ENCODE results near the gene NUDT5. TPM values are rescaled to one million over a fixed set of nuclear protein-coding genes. Genes with fewer than 3 reads are reported as not detected.
"Not testable (repeated sequence)": the region's sequence is repeated elsewhere in the genome, so short reads cannot be mapped to it uniquely, and the experiment has no call there.

The NUDT5 gene
- polyA plus RNA-seq, 4 donors, result 71.6 to 76.1 (median 73.6) TPM

- DNase-seq (ENCODE audit: low read depth in 4 of 4, low spot score in 3 of 4), result no peak
Observed at GRCh38 chr10:12207114-12207513, 11.4 kb upstream of the NUDT5 start.

DNA sequence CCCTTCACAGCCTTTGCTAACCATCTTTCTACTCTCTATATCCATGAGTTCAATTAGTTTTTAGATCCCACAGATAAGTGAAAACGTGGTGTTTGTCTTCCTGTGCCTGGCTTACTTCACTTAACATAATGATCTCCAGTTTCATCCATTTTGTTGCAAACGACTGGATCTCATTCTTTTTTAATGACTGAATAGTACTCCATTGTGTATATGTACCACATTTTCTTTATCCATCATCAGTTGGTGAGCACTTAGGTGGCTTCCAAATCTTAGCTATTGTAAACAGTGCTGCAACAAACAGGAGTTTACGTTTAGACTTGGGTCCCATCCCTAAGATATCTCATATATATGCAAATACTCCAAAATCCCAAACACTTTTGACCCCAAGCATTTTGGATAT lies 9.4 kb upstream of the NUDT5 start:
- DNase-seq (ENCODE audit: low read depth in 4 of 4, low spot score in 3 of 4), result no peak

DNA sequence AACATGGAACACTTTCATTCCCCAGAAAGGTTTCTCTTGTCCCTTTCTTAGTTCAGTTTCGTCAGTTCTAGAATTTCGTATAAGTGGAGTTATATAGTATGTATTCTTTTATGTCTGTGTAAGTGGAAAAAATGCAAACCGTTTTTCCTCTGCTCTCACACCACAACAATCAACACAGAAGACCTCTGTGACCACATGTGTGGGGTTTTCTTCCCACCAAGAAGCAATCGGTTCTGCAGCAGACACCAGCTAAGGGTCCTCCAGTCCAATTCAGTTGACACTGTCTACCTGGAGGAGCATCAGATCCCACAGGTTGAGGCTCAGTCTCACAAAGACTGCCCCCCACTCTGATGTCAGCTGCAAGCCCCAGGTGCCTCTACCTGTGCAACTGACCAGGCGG lies 6.5 kb upstream of the NUDT5 start:
- DNase-seq (ENCODE audit: low read depth in 4 of 4, low spot score in 3 of 4), result no peak

DNA sequence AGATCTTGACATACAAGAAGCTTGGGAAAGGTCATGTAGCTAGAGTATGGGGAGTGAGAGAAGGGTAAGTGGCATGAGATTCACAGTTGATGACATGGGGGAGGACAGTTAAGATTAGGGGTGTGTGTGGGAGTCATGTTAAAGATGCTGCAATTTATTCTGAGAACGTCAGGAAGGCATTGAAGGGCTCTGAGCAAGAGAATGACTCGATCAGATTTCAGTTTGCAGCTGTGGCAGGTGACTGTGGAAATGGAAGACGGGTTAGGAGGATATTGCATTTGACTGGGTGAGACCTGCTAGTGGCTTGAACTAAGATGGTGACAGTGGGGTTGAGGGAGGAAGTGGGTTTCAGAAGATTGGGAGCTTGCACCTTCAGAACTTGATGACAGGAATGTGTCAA lies 5.9 kb upstream of the NUDT5 start:
- DNase-seq (ENCODE audit: low read depth in 4 of 4, low spot score in 3 of 4), result no peak

DNA sequence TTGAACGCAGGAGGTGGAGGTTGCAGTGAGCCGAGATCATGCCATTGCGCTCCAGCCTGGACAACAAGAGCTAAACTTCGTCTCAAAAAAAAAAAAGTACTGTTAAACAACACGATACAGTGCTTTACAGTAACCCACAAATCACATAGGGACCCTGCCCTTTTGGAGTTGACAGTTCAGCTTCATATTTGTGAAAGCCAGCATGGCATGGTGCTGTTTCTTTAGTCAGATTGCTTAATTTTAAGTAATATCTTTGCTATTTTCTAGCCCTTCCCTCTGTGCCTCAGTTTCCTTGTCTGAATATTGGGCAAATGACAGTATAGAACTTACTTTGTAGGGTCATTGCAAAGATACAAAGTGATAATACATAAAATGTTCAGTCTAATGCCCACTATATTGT lies 5.2 kb upstream of the NUDT5 start:
- no peak for DNase-seq (ENCODE audit: low read depth in 4 of 4, low spot score in 3 of 4)

DNA sequence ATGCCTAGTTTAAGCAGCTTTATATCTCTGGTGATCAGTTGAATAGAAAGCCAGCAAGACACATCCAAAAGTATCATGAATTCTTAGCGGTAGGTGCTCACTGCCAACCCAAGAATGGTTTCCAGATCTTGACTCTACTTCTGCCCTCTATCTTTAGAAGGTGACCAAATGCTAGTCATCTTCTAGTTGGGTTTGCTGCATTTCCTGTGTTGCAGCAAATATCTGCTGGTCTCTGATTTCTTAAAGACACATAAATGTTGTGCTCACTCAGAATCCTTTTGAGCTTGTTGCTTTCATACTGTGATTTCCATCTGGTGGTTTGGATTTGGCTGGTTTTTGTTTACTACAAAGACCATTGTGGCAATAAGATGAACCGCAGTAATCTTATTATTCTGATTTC lies 2.5 kb upstream of the NUDT5 start:
- no peak for DNase-seq (ENCODE audit: low read depth in 4 of 4, low spot score in 3 of 4)

DNA sequence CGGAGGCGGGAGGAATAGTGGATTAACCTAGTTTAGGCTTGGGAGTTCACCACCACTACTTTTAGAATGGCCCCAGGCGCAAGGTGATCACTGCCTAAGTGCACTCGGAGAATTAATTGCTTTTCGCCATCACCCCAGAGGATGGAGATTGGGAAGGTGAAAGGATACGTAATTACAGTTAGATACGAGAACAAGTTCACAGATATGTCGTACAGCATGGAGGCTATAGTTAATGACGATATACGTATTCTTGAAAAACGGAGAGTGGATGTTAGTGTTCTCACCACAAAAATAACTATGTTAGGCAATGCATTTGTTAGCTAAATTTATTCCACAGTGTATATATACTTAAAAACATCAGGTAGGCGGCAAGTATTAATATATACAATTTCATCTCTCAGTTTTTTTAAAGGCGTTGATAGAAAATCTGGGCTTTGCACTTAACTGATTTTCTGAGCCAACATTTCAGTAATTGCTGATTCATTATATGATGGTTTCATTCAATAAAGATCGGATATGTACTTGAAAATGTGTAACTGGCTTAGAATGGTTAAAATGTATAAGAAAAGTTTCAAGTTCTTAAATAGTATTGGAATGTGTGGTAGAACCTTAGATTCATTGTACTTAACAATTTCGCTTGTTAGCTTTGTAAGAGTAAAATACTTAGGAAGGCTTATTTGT lies 980 bp upstream of the NUDT5 start:
- no peak for DNase-seq (ENCODE audit: low read depth in 4 of 4, low spot score in 3 of 4)

GRCh38 chr10:12195281-12195602 lies 449 bp downstream of the NUDT5 start:
- no peak for DNase-seq (ENCODE audit: low read depth in 4 of 4, low spot score in 3 of 4)

- DNase-seq (ENCODE audit: low read depth in 4 of 4, low spot score in 3 of 4), result no peak
Observed at GRCh38 chr10:12194752-12195271, 879 bp downstream of the NUDT5 start.

- no peak for DNase-seq (ENCODE audit: low read depth in 4 of 4, low spot score in 3 of 4)
Observed at GRCh38 chr10:12193193-12193592, 2.5 kb downstream of the NUDT5 start.

GRCh38 chr10:12191715-12192114 lies 4.0 kb downstream of the NUDT5 start:
- no peak for DNase-seq (ENCODE audit: low read depth in 4 of 4, low spot score in 3 of 4)

GRCh38 chr10:12189426-12189825 lies 6.3 kb downstream of the NUDT5 start:
- no peak for DNase-seq (ENCODE audit: low read depth in 4 of 4, low spot score in 3 of 4)

DNA sequence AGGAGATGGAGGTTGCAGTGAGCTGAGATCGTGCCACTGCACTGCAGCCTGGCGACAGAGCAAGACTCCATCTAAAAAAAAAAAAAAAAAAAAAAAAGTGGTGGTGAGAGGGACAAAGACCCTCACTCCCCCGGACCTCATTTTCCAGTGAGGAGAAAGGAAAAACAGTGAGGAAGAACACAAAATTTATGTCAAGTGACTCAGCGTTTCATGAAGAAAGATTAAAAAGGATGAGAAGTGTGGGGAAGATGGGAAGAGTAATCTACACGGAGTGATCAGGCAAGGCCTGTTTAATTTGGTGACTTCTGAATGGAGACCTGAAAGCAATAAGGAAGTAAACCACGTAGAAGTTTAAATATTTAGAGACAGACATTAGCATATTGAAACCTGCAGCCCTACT lies 7.0 kb downstream of the NUDT5 start:
- DNase-seq (ENCODE audit: low read depth in 4 of 4, low spot score in 3 of 4), result no peak

- DNase-seq (ENCODE audit: low read depth in 4 of 4, low spot score in 3 of 4), result no peak
Observed at GRCh38 chr10:12187321-12187905, 8.3 kb downstream of the NUDT5 start.

DNA sequence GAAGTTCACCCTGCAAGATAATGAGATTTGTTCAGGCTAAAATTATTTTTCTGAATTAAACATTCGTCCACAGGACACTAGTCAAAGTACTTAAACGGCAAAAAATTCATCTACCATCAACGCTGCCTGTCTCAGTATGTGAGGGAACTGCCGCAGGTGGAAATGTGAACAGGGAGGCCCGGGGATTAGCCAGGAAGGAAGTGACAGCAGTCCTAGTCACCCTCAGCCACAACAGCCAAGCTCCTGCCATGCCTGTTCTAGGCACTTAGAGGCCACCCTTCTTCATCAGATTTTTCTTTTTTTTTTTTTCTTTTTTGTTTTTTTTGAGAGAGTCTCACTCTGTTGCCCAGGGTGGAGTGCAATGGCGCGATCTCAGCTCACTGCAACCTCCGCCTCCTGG lies 9.4 kb downstream of the NUDT5 start:
- DNase-seq (ENCODE audit: low read depth in 4 of 4, low spot score in 3 of 4), result no peak

GRCh38 chr10:12184165-12184564 lies 11.5 kb downstream of the NUDT5 start:
- DNase-seq (ENCODE audit: low read depth in 4 of 4, low spot score in 3 of 4), result no peak

DNA sequence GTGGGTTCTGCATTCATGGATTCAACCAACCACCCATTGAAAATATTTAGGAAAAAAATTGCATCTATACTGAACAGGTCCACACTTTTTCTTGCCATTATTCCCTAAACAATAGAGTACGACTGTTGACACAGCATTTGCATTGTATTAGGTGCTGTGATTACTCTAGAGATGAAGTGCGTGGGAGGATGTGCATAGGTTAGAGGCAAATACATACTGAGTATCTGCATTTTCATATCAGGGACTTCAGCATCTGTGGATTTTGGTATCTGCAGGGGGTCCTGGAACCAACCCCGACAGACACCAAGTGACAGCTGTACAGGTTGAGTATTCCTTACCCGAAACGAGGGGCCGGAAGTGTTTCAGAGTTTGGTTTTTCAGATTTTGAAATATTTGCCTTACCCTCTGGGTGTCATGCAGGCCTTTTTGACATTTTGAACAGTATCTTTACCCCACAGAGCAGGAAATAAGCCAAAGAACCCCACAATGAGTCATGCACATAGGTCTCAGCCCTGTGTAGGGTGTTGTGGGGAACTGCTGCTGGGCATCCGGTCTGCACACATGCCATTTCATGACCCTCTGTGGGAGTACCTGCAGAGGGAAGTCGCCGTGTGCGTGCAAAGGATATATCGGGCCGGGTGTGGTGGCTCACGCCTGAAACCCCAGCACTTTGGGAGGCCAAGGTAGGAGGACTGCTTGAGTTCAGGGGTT lies 14.5 kb downstream of the NUDT5 start:
- no peak for DNase-seq (ENCODE audit: low read depth in 4 of 4, low spot score in 3 of 4)

GRCh38 chr10:12180221-12180974 lies 15.3 kb downstream of the NUDT5 start:
- no peak for DNase-seq (ENCODE audit: low read depth in 4 of 4, low spot score in 3 of 4)

GRCh38 chr10:12179606-12180170 lies 16.0 kb downstream of the NUDT5 start:
- DNase-seq (ENCODE audit: low read depth in 4 of 4, low spot score in 3 of 4), result no peak

DNA sequence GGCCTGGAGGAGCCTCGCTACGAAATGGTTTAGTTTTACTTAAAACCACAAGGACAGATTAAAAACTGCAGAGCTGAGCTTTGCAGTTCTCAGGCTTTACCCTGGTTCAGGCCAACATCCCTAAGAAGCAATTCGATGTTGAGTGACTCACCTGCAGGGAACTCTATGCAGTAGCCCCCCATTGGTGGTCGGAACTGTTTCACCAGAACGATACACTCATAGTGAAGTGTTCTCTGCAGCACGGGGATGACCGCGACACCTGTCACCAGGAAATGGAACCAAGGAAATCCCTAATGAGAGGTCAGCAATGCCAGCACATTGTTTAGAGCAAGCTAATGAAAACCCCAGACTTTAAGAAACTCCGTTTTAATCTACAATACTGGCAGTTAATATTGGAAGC lies 18.0 kb downstream of the NUDT5 start:
- no peak for DNase-seq (ENCODE audit: low read depth in 4 of 4, low spot score in 3 of 4)

DNA sequence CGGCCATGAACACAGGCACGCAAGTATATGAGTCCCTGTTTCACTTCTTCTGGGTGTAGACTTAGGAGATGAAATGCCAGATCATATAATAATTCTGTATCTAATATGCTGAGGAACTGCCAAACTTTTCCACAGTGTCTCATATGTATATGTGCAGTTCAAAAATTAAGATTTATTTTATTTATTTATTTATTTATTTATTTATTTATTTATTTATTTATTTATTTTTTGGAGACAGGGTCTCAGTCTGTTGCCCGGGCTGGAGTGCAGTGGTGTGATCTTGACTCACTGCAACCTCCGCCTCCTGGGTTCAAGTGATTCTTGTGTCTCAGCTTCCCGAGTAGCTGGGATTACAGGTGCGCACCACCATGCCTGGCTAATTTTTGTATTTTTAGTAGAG lies 24.2 kb downstream of the NUDT5 start:
- DNase-seq (ENCODE audit: low read depth in 4 of 4, low spot score in 3 of 4), result not testable (repeated sequence)
